GM12874 (cell line): Measurements from ENCODE around the gene GPX3.

Source experiments
- CTCF ChIP-seq: IDR thresholded peaks from 2 replicates; pipeline ENCODE4 v1.5.1; 2011; ENCODE audit warnings: low read depth, mild to moderate bottlenecking, control low read depth, low read length, moderate library complexity; ENCODE audit not compliant: insufficient read depth

Gene GPX3, protein sequence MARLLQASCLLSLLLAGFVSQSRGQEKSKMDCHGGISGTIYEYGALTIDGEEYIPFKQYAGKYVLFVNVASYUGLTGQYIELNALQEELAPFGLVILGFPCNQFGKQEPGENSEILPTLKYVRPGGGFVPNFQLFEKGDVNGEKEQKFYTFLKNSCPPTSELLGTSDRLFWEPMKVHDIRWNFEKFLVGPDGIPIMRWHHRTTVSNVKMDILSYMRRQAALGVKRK

GRCh38 chr5:151020304-151021110 lies at the start of gene GPX3:
GPX3 (plus strand) TSS chr5:151020591; CDS start chr5:151020655, 64 bp downstream.
- TF ChIP-seq CTCF: no peak

- TF ChIP-seq CTCF: no peak
These were observed 41.8 kb upstream of the GPX3 start for GRCh38 chr5:150978590-150978989.

DNA sequence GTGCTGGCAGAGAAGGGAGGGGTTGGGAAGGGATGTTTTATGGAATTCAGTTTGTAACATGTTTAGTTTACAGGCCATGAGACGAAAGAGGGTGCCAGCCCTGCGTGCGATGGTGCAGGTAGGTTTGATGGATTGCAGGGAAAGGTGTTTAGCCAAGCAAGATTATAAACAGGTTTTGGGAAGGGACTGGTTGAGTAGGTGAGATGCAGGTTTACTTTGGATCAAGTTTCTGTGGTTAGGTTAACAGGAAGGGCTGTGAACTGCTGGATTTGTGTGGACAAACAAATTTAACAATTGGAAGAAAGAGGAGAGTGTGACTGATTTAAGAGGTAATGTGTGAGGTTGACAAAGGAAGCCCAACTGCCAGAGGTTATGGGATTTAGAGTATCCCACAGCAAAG lies 32.6 kb upstream of the GPX3 start:
- TF ChIP-seq CTCF: no peak

DNA sequence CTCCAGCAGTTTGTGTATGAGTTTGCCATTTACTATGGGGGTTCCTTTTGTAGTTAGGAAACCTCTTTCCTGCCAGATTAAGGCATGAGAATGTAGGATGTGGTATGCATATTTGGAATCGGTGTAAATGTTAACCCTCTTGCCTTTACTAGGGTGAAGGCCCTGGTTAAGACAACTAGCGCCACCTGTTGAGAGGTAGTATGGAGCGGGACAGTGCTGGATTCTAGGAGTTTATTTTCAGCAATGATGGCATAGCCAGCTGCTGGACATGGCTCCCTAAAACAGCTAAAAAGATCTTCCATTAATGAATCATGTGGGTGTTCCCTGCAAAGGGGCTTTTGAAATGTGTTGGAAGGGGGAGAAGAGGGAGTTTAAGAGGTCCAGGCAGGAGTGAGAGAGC lies 30.7 kb upstream of the GPX3 start:
- TF ChIP-seq CTCF: peak; percentile 29; the same call in 1 of the 2 replicates

DNA sequence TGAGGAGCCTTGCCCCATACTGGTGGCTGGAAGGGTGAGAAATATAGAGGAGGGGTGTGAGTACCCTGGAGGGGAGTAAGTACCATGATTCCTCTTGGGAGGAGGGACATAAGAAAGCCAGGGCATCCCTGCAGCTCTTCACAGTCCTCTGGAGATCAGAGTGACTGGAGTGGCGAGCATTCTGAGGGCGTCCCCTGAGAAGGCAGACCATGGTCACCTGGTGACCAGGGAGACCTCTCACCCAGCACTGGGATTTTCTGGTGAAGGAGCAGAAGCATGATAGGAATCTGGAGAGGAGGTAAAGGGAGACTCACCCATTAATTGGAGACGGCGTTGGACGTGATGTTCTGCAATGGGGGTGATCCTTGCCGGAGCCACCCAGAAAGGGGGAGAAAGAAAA lies 27.7 kb upstream of the GPX3 start:
- no peak for TF ChIP-seq CTCF

- no peak for TF ChIP-seq CTCF
These were observed 27.0 kb upstream of the GPX3 start for GRCh38 chr5:150993422-150993821.

- no peak for TF ChIP-seq CTCF
These were observed 26.5 kb upstream of the GPX3 start for GRCh38 chr5:150993826-150994412.
